IMR-90 (cell line): ENCODE data around the gene PLCG2.

Experiments
- BHLHE40 ChIP-seq: fragments of 150-350 bp; IDR thresholded peaks from 2 replicates; pipeline ENCODE4 v1.6.1; 2016; ENCODE audit warnings: mild to moderate bottlenecking, low read depth, low read length
- CEBPB ChIP-seq: IDR thresholded peaks from 2 replicates; pipeline ENCODE4 v1.6.1; 2012; ENCODE audit warnings: low read depth, low read length, improper control_type of control experiment
- CHD1 ChIP-seq: IDR thresholded peaks from 2 replicates; pipeline ENCODE4 v1.6.1; 2012; ENCODE audit warnings: low read depth, low read length, improper control_type of control experiment
- CTCF ChIP-seq: conservative IDR thresholded peaks from 2 replicates; pipeline ENCODE4 v1.5.1; 2012; ENCODE audit warnings: mild to moderate bottlenecking, low read depth, low read length, improper control_type of control experiment
- ELK1 ChIP-seq: fragments of 150-350 bp; IDR thresholded peaks from 2 replicates; pipeline ENCODE4 v1.6.1; 2016; ENCODE audit warnings: low read depth, mild to moderate bottlenecking, low read length, moderate library complexity, borderline replicate concordance
- FOS ChIP-seq: fragments of 150-350 bp; IDR thresholded peaks from 2 replicates; pipeline ENCODE4 v1.6.1; 2016; ENCODE audit warnings: low read depth, low read length
- MAFK ChIP-seq: IDR thresholded peaks from 2 replicates; pipeline ENCODE4 v1.6.1; 2012; ENCODE audit warnings: low read depth, low read length, improper control_type of control experiment
- MAZ ChIP-seq: IDR thresholded peaks from 2 replicates; pipeline ENCODE4 v1.6.1; 2012; ENCODE audit warnings: low read depth, mild to moderate bottlenecking, low read length, improper control_type of control experiment, moderate library complexity, borderline replicate concordance
- MXI1 ChIP-seq: IDR thresholded peaks from 2 replicates; pipeline ENCODE4 v1.6.1; 2012; ENCODE audit warnings: low read depth, mild to moderate bottlenecking, low read length, moderate library complexity, borderline replicate concordance
- POLR2A ChIP-seq: IDR thresholded peaks from 2 replicates; pipeline ENCODE4 v1.6.1; 2012; ENCODE audit warnings: mild to moderate bottlenecking, low read depth, low read length
- RAD21 ChIP-seq: IDR thresholded peaks from 2 replicates; pipeline ENCODE4 v1.6.1; 2012; ENCODE audit warnings: low read length, improper control_type of control experiment
- RCOR1 ChIP-seq: IDR thresholded peaks from 2 replicates; pipeline ENCODE4 v1.6.1; 2012; ENCODE audit warnings: mild to moderate bottlenecking, low read length, improper control_type of control experiment; ENCODE audit not compliant: insufficient replicate concordance
- RFX5 ChIP-seq: IDR thresholded peaks from 2 replicates; pipeline ENCODE4 v1.8.0; 2012; ENCODE audit warnings: low read depth, mild to moderate bottlenecking, low read length, moderate library complexity
- USF2 ChIP-seq: fragments of 150-350 bp; IDR thresholded peaks from 2 replicates; pipeline ENCODE4 v1.6.1; 2017; ENCODE audit warnings: mild to moderate bottlenecking, antibody characterized with exemption, low read length, low read depth

- TF ChIP-seq POLR2A: no peak
- TF ChIP-seq CTCF: no peak
- TF ChIP-seq USF2: no peak
- TF ChIP-seq RAD21: no peak
- no peak for TF ChIP-seq MAFK
- TF ChIP-seq BHLHE40: no peak
- no peak for TF ChIP-seq RFX5
- no peak for TF ChIP-seq MAZ
- no peak for TF ChIP-seq ELK1
- no peak for TF ChIP-seq CEBPB
- TF ChIP-seq FOS: no peak
- TF ChIP-seq MXI1: no peak
- TF ChIP-seq RCOR1: no peak
- no peak for TF ChIP-seq CHD1
Measured at GRCh38 chr16:81901484-81901883, 122.4 kb downstream of the PLCG2 start.
